ENCODE measurements around the gene GRK3.
"Not testable (repeated sequence)": the region's sequence is repeated elsewhere in the genome, so short reads cannot be mapped to it uniquely, and the experiment has no call there.

DNA sequence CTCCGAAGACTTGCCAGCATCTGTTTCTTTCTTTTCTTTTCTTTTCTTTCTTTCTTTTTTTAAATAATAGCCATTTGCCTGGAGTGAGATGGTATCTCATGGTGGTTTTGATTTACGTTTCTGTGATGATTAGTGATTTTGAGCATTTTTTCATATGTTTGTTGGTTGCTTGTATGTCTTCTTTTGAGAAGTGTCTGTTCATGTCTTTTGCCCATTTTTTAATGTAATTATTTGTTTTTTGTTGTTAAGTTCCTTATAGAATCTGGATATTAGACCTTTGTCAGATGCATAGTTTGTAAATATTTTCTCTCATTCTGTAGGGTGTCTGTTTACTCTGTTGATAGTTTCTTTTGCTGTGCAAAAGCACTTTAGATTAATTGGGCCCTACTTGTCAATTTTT, 28.8 kb downstream of the GRK3 start:
- TF ChIP-seq, protein P1, sequence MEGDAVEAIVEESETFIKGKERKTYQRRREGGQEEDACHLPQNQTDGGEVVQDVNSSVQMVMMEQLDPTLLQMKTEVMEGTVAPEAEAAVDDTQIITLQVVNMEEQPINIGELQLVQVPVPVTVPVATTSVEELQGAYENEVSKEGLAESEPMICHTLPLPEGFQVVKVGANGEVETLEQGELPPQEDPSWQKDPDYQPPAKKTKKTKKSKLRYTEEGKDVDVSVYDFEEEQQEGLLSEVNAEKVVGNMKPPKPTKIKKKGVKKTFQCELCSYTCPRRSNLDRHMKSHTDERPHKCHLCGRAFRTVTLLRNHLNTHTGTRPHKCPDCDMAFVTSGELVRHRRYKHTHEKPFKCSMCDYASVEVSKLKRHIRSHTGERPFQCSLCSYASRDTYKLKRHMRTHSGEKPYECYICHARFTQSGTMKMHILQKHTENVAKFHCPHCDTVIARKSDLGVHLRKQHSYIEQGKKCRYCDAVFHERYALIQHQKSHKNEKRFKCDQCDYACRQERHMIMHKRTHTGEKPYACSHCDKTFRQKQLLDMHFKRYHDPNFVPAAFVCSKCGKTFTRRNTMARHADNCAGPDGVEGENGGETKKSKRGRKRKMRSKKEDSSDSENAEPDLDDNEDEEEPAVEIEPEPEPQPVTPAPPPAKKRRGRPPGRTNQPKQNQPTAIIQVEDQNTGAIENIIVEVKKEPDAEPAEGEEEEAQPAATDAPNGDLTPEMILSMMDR (IDR thresholded peaks at IDR 0.05) = not testable (repeated sequence)
- TF ChIP-seq POLR2A (IDR thresholded peaks at IDR 0.05) = not testable (repeated sequence)

Data from suprapubic skin (tissue), 3 donors.